ENCODE measurements around the gene MICAL2. TPM values are rescaled to one million over a fixed set of nuclear protein-coding genes. Genes with fewer than 3 reads are reported as not detected.

MICAL2 gene, protein sequence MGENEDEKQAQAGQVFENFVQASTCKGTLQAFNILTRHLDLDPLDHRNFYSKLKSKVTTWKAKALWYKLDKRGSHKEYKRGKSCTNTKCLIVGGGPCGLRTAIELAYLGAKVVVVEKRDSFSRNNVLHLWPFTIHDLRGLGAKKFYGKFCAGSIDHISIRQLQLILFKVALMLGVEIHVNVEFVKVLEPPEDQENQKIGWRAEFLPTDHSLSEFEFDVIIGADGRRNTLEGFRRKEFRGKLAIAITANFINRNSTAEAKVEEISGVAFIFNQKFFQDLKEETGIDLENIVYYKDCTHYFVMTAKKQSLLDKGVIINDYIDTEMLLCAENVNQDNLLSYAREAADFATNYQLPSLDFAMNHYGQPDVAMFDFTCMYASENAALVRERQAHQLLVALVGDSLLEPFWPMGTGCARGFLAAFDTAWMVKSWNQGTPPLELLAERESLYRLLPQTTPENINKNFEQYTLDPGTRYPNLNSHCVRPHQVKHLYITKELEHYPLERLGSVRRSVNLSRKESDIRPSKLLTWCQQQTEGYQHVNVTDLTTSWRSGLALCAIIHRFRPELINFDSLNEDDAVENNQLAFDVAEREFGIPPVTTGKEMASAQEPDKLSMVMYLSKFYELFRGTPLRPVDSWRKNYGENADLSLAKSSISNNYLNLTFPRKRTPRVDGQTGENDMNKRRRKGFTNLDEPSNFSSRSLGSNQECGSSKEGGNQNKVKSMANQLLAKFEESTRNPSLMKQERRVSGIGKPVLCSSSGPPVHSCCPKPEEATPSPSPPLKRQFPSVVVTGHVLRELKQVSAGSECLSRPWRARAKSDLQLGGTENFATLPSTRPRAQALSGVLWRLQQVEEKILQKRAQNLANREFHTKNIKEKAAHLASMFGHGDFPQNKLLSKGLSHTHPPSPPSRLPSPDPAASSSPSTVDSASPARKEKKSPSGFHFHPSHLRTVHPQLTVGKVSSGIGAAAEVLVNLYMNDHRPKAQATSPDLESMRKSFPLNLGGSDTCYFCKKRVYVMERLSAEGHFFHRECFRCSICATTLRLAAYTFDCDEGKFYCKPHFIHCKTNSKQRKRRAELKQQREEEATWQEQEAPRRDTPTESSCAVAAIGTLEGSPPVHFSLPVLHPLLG
- 21.7 TPM for total RNA-seq (ENCODE audit: unreplicated experiment)
- long read RNA-seq, partial matches to known transcripts = 0 of 1 reads
- long read RNA-seq, other reads (novel, unspliced or antisense) = 0 of 1 reads

DNA sequence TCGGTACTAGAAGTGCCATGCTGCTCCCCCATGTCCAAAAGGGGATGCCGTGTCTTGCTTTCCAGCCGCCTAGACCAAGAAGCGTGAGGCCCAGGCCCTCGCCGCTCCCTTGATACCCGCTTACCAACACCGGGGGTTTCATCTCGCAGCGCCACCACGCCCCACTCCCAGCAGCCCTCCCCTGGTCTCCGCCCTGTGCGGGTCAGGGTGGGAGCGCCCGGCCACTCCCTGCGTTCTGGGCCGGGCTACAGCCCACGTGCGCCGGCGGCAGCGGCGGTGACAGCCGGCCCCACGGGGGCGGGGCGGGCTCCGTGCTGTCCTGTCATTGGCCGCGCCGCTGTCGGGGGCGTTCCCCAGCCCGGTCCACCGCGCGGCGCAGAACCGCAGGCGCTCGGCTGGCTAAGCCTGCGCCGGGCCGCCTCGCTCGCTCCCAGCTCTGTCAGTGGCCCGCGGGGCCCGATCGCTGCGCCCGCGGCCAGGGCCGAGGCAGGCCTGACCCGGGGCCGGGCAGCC lies at the start of gene MICAL2:
TSS of gene MICAL2 (plus strand) at position 390 of the 513 bp plus-strand sequence. CDS start 51,566 bp downstream, outside the sequence.
- Mint-ChIP-seq H3K9me3 (ENCODE audit: unreplicated experiment) (no peaks in the 10 kb centered on the region), H3K4me3 (ENCODE audit: unreplicated experiment) (peak within 1 kb of the TSS; percentile 82), H3K27ac (ENCODE audit: unreplicated experiment) (no peak within 1 kb of the TSS), H3K4me1 (ENCODE audit: unreplicated experiment) (peaks cover 20% of the 10 kb centered on the region), H3K27me3 (ENCODE audit: unreplicated experiment) (peaks cover 10% of the 10 kb centered on the region), H3K36me3 (ENCODE audit: low read depth, unreplicated experiment) (peaks cover 5% of the 10 kb centered on the region)
- TF ChIP-seq, protein P1, sequence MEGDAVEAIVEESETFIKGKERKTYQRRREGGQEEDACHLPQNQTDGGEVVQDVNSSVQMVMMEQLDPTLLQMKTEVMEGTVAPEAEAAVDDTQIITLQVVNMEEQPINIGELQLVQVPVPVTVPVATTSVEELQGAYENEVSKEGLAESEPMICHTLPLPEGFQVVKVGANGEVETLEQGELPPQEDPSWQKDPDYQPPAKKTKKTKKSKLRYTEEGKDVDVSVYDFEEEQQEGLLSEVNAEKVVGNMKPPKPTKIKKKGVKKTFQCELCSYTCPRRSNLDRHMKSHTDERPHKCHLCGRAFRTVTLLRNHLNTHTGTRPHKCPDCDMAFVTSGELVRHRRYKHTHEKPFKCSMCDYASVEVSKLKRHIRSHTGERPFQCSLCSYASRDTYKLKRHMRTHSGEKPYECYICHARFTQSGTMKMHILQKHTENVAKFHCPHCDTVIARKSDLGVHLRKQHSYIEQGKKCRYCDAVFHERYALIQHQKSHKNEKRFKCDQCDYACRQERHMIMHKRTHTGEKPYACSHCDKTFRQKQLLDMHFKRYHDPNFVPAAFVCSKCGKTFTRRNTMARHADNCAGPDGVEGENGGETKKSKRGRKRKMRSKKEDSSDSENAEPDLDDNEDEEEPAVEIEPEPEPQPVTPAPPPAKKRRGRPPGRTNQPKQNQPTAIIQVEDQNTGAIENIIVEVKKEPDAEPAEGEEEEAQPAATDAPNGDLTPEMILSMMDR (IDR thresholded peaks at IDR 0.05; ENCODE audit: unreplicated experiment) = no peak
- peak; percentile 79 for DNase-seq (ENCODE audit: low spot score)

DNA sequence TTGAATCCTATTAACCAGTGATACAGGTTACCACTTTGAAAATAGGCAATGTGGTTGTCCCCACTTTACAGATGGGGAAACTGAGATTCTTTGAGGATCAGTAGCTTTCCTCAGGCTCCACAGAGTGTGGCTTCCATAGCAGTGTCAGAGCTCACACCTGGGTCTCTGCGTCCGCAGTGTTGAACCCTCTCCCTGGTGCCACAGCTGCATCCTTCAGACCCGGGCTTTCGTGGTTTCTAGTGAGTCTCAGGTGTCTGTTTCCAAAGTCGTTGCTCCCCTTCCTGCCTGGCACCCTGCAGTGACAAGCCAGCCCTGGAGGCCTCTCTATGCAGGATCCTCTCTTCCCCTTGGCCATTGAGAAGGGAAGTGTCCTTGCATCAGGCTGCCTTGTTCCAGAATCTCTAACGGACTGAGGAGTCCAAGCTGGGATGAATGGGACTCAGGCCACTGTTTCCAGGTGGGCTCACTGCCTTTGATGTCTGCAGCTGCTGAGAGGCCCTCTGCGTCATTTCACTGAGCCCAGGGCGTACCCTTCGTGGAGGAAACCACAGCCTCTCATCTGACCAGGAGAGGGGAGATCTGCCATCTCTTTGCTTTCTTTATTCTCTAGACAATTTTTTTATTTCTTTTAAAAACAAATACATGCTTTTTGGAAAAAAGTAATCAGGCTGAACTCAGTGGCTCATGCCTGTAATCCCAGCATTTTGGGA lies 48.4 kb upstream of the MICAL2 start:
- DNase-seq (ENCODE audit: low spot score) = no peak
- H3K4me3 Mint-ChIP-seq (ENCODE audit: unreplicated experiment) = no peak overlapping the region
- TF ChIP-seq, protein P1 (IDR thresholded peaks at IDR 0.05; ENCODE audit: unreplicated experiment) = no peak
- H3K9me3 Mint-ChIP-seq (ENCODE audit: unreplicated experiment) = no peaks in the 10 kb centered on the region
- peaks cover 5% of the 10 kb centered on the region for H3K4me1 Mint-ChIP-seq (ENCODE audit: unreplicated experiment)
- H3K27ac Mint-ChIP-seq (ENCODE audit: unreplicated experiment) = no peak overlapping the region
- no peaks in the 10 kb centered on the region for H3K36me3 Mint-ChIP-seq (ENCODE audit: low read depth, unreplicated experiment)
- no peaks in the 10 kb centered on the region for H3K27me3 Mint-ChIP-seq (ENCODE audit: unreplicated experiment)

DNA sequence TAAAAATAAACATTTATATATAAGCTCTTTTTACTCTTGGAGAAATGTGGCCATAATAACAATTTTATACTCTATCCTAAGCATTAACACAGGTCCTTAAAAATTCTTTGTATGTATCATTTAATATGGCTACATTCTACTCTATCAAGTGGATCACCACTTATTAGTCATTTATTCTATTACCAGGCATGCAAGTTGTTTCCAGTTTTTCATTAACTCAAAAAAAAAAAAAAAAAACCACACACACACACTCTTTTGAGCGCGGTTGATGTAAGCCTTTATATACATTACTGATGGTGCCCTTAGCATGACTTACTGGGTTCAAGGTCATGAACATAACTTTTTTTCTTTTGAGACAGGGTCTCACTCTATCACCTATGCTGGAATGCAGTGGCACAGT lies 47.1 kb upstream of the MICAL2 start:
- H3K27me3 Mint-ChIP-seq (ENCODE audit: unreplicated experiment) = no peaks in the 10 kb centered on the region
- H3K27ac Mint-ChIP-seq (ENCODE audit: unreplicated experiment) = no peak overlapping the region
- peaks cover 5% of the 10 kb centered on the region for H3K4me1 Mint-ChIP-seq (ENCODE audit: unreplicated experiment)
- DNase-seq (ENCODE audit: low spot score) = no peak
- TF ChIP-seq, protein P1 (IDR thresholded peaks at IDR 0.05; ENCODE audit: unreplicated experiment) = no peak
- no peaks in the 10 kb centered on the region for H3K36me3 Mint-ChIP-seq (ENCODE audit: low read depth, unreplicated experiment)
- H3K4me3 Mint-ChIP-seq (ENCODE audit: unreplicated experiment) = no peak overlapping the region
- H3K9me3 Mint-ChIP-seq (ENCODE audit: unreplicated experiment) = no peaks in the 10 kb centered on the region

DNA sequence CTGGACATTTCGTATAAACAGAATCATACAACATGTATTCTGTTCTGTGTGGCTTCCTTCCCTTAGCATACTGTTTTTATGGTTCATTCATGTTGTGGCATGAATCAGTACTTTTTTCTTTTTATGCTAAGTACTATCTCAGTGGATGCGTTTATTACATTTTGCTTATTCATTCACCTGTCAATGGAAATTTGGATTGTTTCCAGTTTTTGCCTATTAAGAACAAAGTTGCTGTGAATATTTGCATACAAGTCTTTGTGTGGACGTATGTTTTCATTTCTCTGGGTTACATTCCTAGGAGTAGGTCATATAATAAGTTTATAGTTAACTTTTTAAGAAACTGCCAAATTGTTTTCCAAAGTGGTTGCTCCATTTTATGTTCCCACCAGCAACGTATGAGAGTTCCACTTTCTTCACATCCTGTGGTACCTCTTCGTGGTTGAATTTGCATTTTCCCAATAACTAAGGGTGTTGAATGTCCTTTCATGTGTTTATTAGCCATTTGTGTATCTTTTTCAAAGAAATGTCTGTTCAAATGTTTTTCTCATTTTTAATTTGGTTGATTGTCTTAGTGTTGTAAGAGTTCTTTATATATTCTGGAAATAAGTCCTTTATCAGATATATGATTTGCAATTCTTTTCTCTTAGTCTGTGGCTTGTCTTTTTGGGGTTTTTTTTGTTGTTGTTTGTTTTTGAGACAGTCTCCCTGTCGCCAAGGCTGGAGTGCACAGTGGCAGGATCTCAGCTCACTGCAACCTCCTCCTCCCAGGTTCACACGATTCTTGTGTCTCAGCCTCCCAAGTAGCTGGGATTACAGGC lies 46.0 kb upstream of the MICAL2 start:
- DNase-seq (ENCODE audit: low spot score) = no peak
- Mint-ChIP-seq H3K4me3 (ENCODE audit: unreplicated experiment) (no peak overlapping the region), H3K4me1 (ENCODE audit: unreplicated experiment) (peaks cover 6% of the 10 kb centered on the region), H3K27ac (ENCODE audit: unreplicated experiment) (peak overlapping the region; percentile 48), H3K27me3 (ENCODE audit: unreplicated experiment) (peaks cover 1% of the 10 kb centered on the region), H3K36me3 (ENCODE audit: low read depth, unreplicated experiment) (no peaks in the 10 kb centered on the region), H3K9me3 (ENCODE audit: unreplicated experiment) (no peaks in the 10 kb centered on the region)
- TF ChIP-seq, protein P1 (IDR thresholded peaks at IDR 0.05; ENCODE audit: unreplicated experiment) = no peak
